ENCODE results near the gene ABRAXAS1. TPM values are rescaled to one million over a fixed set of nuclear protein-coding genes. Genes with fewer than 3 reads are reported as not detected.

Gene ABRAXAS1
- total and polyA plus RNA-seq, 2 of the 13 experiments (the other 11 are each of a cell fraction or from before 2014, with no cell fraction given) = 14.1 to 14.7 TPM

DNA sequence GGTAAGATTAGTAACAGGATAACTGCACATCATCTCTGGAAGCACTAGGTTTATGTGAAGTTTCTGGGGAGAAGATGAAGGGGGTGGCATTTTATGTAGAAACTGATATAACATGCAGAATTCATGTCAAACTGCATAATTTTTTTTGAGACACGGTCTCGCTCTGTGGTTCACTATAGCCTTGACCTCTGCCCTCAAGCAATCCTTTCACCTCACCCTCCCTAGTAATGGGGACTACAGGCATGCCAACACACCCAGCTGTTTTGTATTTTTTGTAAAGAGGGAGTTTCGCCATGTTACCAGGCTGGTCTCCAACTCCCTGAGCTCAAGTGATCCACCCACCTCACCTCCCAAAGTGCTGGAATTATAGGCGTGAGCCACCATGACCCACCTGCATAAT lies 11.5 kb downstream of the ABRAXAS1 start:
- no peak overlapping the region for H3K4me2 ChIP-seq (ENCODE audit: low read depth, low read length)
- H3K4me3 ChIP-seq (replicated peaks in 1 of 3; ENCODE audit: insufficient read depth in 1 of 3, low read depth in 2 of 3, low read length in 3 of 3) = no peak overlapping the region
- H3K36me3 ChIP-seq (replicated peaks in 1 of 2; ENCODE audit: control insufficient read depth in 1 of 2, insufficient read depth in 2 of 2, low read length in 2 of 2) = peaks cover 0 to 17% of the 10 kb centered on the region in 2 experiments; a peak in 3 of 5 replicates
- H3K4me1 ChIP-seq (ENCODE audit: insufficient read depth, low read length) = peaks cover 11% of the 10 kb centered on the region
- FAIRE-seq = no peak
- intact Hi-C loops (cut with micrococcal nuclease; ENCODE audit: unreplicated experiment) = no loop called here
- WGBS (ENCODE audit: low lambda C conversion rate) = 81% methylated on average over 4 of the region's 4 CpGs
- no peak for ATAC-seq
- no peak for DNase-seq (ENCODE audit: low spot score)
- no peak overlapping the region for H2AFZ ChIP-seq (ENCODE audit: low read length)
- no peaks in the 10 kb centered on the region for H3K27me3 ChIP-seq (ENCODE audit: control insufficient read depth in 1 of 2, insufficient read depth in 2 of 2, low read length in 2 of 2)
- POLR2A ChIA-PET = no interaction called here
- in situ Hi-C loops (cut with HindIII; ENCODE audit: extremely low pct_ligation_motif_present, low pct_unique_long_range_greater_than_20kb) = no loop called here
- CTCF ChIA-PET (ENCODE audit: low intra/inter-chr PET ratio, low total read pairs) = no interaction called here
- H3K9me3 ChIP-seq (ENCODE audit: low read length) = no peaks in the 10 kb centered on the region
- H3K27ac ChIP-seq (ENCODE audit: extremely low read length, insufficient read depth, low read length) = no peak overlapping the region
- H3K9ac ChIP-seq (ENCODE audit: insufficient read depth, low read depth, low read length) = no peak overlapping the region
- no peaks in the 10 kb centered on the region for H4K20me1 ChIP-seq (ENCODE audit: insufficient read depth, low read length)
- no peaks in the 10 kb centered on the region for H3K79me2 ChIP-seq (ENCODE audit: insufficient read depth, low read length)
- no TSS peak for BruUV-seq (replicated peaks)
- TF ChIP-seq, protein P1, sequence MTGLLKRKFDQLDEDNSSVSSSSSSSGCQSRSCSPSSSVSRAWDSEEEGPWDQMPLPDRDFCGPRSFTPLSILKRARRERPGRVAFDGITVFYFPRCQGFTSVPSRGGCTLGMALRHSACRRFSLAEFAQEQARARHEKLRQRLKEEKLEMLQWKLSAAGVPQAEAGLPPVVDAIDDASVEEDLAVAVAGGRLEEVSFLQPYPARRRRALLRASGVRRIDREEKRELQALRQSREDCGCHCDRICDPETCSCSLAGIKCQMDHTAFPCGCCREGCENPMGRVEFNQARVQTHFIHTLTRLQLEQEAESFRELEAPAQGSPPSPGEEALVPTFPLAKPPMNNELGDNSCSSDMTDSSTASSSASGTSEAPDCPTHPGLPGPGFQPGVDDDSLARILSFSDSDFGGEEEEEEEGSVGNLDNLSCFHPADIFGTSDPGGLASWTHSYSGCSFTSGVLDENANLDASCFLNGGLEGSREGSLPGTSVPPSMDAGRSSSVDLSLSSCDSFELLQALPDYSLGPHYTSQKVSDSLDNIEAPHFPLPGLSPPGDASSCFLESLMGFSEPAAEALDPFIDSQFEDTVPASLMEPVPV (CRISPR knock-in tag; IDR thresholded peaks at IDR 0.05) = no peak
- TF ChIP-seq, protein P2, sequence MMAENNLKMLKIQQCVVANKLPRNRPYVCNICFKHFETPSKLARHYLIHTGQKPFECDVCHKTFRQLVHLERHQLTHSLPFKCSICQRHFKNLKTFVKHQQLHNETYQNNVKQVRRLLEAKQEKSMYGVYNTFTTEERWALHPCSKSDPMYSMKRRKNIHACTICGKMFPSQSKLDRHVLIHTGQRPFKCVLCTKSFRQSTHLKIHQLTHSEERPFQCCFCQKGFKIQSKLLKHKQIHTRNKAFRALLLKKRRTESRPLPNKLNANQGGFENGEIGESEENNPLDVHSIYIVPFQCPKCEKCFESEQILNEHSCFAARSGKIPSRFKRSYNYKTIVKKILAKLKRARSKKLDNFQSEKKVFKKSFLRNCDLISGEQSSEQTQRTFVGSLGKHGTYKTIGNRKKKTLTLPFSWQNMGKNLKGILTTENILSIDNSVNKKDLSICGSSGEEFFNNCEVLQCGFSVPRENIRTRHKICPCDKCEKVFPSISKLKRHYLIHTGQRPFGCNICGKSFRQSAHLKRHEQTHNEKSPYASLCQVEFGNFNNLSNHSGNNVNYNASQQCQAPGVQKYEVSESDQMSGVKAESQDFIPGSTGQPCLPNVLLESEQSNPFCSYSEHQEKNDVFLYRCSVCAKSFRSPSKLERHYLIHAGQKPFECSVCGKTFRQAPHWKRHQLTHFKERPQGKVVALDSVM (CRISPR knock-in tag; IDR thresholded peaks at IDR 0.05) = no peak
- TF ChIP-seq ZNF781 (CRISPR knock-in tag; IDR thresholded peaks at IDR 0.05; ENCODE audit: borderline replicate concordance, not compliant biosample characterization) = no peak
- TF ChIP-seq, protein P3, sequence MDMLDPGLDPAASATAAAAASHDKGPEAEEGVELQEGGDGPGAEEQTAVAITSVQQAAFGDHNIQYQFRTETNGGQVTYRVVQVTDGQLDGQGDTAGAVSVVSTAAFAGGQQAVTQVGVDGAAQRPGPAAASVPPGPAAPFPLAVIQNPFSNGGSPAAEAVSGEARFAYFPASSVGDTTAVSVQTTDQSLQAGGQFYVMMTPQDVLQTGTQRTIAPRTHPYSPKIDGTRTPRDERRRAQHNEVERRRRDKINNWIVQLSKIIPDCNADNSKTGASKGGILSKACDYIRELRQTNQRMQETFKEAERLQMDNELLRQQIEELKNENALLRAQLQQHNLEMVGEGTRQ (IDR thresholded peaks at IDR 0.05; ENCODE audit: low read depth, low read length) = no peak
- TF ChIP-seq, protein P3 (CRISPR knock-in tag; IDR thresholded peaks at IDR 0.05; ENCODE audit: borderline replicate concordance) = no peak
- TF ChIP-seq, protein P4, sequence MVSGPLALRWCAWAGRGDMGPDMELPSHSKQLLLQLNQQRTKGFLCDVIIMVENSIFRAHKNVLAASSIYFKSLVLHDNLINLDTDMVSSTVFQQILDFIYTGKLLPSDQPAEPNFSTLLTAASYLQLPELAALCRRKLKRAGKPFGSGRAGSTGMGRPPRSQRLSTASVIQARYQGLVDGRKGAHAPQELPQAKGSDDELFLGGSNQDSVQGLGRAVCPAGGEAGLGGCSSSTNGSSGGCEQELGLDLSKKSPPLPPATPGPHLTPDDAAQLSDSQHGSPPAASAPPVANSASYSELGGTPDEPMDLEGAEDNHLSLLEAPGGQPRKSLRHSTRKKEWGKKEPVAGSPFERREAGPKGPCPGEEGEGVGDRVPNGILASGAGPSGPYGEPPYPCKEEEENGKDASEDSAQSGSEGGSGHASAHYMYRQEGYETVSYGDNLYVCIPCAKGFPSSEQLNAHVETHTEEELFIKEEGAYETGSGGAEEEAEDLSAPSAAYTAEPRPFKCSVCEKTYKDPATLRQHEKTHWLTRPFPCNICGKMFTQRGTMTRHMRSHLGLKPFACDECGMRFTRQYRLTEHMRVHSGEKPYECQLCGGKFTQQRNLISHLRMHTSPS (CRISPR knock-in tag; IDR thresholded peaks at IDR 0.05; ENCODE audit: low read depth) = no peak
- TF ChIP-seq, protein P5, sequence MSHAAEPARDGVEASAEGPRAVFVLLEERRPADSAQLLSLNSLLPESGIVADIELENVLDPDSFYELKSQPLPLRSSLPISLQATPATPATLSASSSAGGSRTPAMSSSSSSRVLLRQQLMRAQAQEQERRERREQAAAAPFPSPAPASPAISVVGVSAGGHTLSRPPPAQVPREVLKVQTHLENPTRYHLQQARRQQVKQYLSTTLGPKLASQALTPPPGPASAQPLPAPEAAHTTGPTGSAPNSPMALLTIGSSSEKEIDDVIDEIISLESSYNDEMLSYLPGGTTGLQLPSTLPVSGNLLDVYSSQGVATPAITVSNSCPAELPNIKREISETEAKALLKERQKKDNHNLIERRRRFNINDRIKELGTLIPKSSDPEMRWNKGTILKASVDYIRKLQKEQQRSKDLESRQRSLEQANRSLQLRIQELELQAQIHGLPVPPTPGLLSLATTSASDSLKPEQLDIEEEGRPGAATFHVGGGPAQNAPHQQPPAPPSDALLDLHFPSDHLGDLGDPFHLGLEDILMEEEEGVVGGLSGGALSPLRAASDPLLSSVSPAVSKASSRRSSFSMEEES (CRISPR knock-in tag; IDR thresholded peaks at IDR 0.05) = no peak
- no peak for TF ChIP-seq PRMT3 (CRISPR knock-in tag; IDR thresholded peaks at IDR 0.05; ENCODE audit: borderline replicate concordance, low read depth)
- TF ChIP-seq, protein P6, sequence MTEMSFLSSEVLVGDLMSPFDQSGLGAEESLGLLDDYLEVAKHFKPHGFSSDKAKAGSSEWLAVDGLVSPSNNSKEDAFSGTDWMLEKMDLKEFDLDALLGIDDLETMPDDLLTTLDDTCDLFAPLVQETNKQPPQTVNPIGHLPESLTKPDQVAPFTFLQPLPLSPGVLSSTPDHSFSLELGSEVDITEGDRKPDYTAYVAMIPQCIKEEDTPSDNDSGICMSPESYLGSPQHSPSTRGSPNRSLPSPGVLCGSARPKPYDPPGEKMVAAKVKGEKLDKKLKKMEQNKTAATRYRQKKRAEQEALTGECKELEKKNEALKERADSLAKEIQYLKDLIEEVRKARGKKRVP (CRISPR knock-in tag; IDR thresholded peaks at IDR 0.05) = no peak
- no peak for TF ChIP-seq SIX1 (CRISPR knock-in tag; IDR thresholded peaks at IDR 0.05; ENCODE audit: borderline replicate concordance)
- TF ChIP-seq, protein P7, sequence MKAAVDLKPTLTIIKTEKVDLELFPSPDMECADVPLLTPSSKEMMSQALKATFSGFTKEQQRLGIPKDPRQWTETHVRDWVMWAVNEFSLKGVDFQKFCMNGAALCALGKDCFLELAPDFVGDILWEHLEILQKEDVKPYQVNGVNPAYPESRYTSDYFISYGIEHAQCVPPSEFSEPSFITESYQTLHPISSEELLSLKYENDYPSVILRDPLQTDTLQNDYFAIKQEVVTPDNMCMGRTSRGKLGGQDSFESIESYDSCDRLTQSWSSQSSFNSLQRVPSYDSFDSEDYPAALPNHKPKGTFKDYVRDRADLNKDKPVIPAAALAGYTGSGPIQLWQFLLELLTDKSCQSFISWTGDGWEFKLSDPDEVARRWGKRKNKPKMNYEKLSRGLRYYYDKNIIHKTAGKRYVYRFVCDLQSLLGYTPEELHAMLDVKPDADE (CRISPR knock-in tag; IDR thresholded peaks at IDR 0.05) = no peak
- TF ChIP-seq ZFAT (CRISPR knock-in tag; conservative IDR thresholded peaks at IDR 0.05) = no peak

Measured in HepG2 (cell line).